ENCODE data around the gene ZCCHC9.

ZCCHC9 gene

DNA sequence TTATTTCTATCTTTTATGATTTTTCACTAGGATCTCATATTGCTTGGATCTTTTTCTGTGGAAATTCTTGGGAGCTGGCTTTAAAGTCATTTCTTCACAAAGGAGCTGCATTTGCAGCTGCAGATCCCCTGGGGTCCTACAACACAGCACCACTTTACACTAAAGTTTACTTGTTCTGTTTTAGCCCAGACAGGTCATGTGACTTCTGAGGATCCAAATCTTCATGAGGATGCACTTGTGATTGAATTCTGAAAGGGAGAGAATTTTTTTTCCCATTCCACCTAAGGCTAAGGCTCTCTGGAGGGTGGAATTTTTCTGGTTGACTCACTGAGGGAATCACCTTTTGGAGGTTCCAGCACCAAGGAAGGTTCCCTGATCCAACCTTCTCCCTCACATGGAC lies 49.1 kb downstream of the ZCCHC9 start:
- Histone ChIP-seq H4K91ac (ENCODE audit: low read depth, low read length) (no peak overlapping the region), H2BK120ac (ENCODE audit: insufficient read depth, low read length, poor library complexity) (no peak overlapping the region), H2BK12ac (ENCODE audit: low read length) (no peak overlapping the region), H3K4me2 (ENCODE audit: low read length) (no peak overlapping the region), H3K36me3 (ENCODE audit: control insufficient read depth in 1 of 2, insufficient read depth in 2 of 2, low read length in 2 of 2) (no peaks in the 10 kb centered on the region), H3K79me2 (ENCODE audit: control insufficient read depth, insufficient read depth, low read length, poor library complexity) (no peaks in the 10 kb centered on the region), H2BK5ac (ENCODE audit: low read depth, low read length, poor library complexity) (no peak overlapping the region), H2AFZ (ENCODE audit: insufficient read depth, low read length, poor library complexity) (no peak overlapping the region), H3K27ac (ENCODE audit: low read depth, low read length) (no peak overlapping the region), H3K27me3 (ENCODE audit: insufficient read depth, low read length) (no peaks in the 10 kb centered on the region), H3K14ac (ENCODE audit: low read length) (no peak overlapping the region), H3K4me3 (ENCODE audit: low read depth, low read length) (no peak overlapping the region), H3K4ac (ENCODE audit: low read depth, low read length) (no peak overlapping the region), H3K4me1 (ENCODE audit: control insufficient read depth in 1 of 2, insufficient read depth in 2 of 2, low read length in 2 of 2) (no peaks in the 10 kb centered on the region), H3K23ac (ENCODE audit: low read length) (no peak overlapping the region), H4K12ac (ENCODE audit: low read depth, low read length) (no peak overlapping the region), H3K18ac (ENCODE audit: low read length) (no peak overlapping the region), H3K79me1 (ENCODE audit: low read length) (no peaks in the 10 kb centered on the region), H2AK5ac (ENCODE audit: low read length) (no peak overlapping the region), H3K9ac (ENCODE audit: low read length) (no peak overlapping the region), H3K9me3 (ENCODE audit: insufficient read depth, low read depth, low read length) (no peaks in the 10 kb centered on the region), H4K8ac (ENCODE audit: low read depth, low read length) (no peak overlapping the region)
- no peak for DNase-seq

GRCh38 chr5:81353189-81353588 lies 51.8 kb downstream of the ZCCHC9 start:
- Histone ChIP-seq H3K9ac (ENCODE audit: low read length) (no peak overlapping the region), H3K4me2 (ENCODE audit: low read length) (no peak overlapping the region), H3K4me3 (ENCODE audit: low read depth, low read length) (no peak overlapping the region), H2AK5ac (ENCODE audit: low read length) (no peak overlapping the region), H2BK5ac (ENCODE audit: low read depth, low read length, poor library complexity) (no peak overlapping the region), H2AFZ (ENCODE audit: insufficient read depth, low read length, poor library complexity) (no peak overlapping the region), H4K91ac (ENCODE audit: low read depth, low read length) (no peak overlapping the region), H3K4ac (ENCODE audit: low read depth, low read length) (no peak overlapping the region), H3K23ac (ENCODE audit: low read length) (no peak overlapping the region), H3K14ac (ENCODE audit: low read length) (no peak overlapping the region), H3K27ac (ENCODE audit: low read depth, low read length) (no peak overlapping the region), H3K18ac (ENCODE audit: low read length) (no peak overlapping the region), H3K79me2 (ENCODE audit: control insufficient read depth, insufficient read depth, low read length, poor library complexity) (no peaks in the 10 kb centered on the region), H3K9me3 (ENCODE audit: insufficient read depth, low read depth, low read length) (no peaks in the 10 kb centered on the region), H2BK12ac (ENCODE audit: low read length) (no peak overlapping the region), H3K36me3 (ENCODE audit: control insufficient read depth in 1 of 2, insufficient read depth in 2 of 2, low read length in 2 of 2) (no peaks in the 10 kb centered on the region), H4K8ac (ENCODE audit: low read depth, low read length) (no peak overlapping the region), H3K79me1 (ENCODE audit: low read length) (no peaks in the 10 kb centered on the region), H2BK120ac (ENCODE audit: insufficient read depth, low read length, poor library complexity) (no peak overlapping the region), H3K27me3 (ENCODE audit: insufficient read depth, low read length) (no peaks in the 10 kb centered on the region), H3K4me1 (ENCODE audit: control insufficient read depth in 1 of 2, insufficient read depth in 2 of 2, low read length in 2 of 2) (no peaks in the 10 kb centered on the region), H4K12ac (ENCODE audit: low read depth, low read length) (no peak overlapping the region)
- no peak for DNase-seq
- no CpG with 5 or more reads among the region's 5 CpGs for whole genome bisulfite sequencing (ENCODE audit: extremely low coverage, insufficient coverage, insufficient read length)

- Histone ChIP-seq H3K18ac (ENCODE audit: low read length) (no peak overlapping the region), H4K12ac (ENCODE audit: low read depth, low read length) (no peak overlapping the region), H2BK5ac (ENCODE audit: low read depth, low read length, poor library complexity) (no peak overlapping the region), H3K79me2 (ENCODE audit: control insufficient read depth, insufficient read depth, low read length, poor library complexity) (no peaks in the 10 kb centered on the region), H2BK12ac (ENCODE audit: low read length) (no peak overlapping the region), H3K14ac (ENCODE audit: low read length) (no peak overlapping the region), H4K91ac (ENCODE audit: low read depth, low read length) (no peak overlapping the region), H3K23ac (ENCODE audit: low read length) (no peak overlapping the region), H3K36me3 (ENCODE audit: control insufficient read depth in 1 of 2, insufficient read depth in 2 of 2, low read length in 2 of 2) (no peaks in the 10 kb centered on the region), H3K27ac (ENCODE audit: low read depth, low read length) (no peak overlapping the region), H2AFZ (ENCODE audit: insufficient read depth, low read length, poor library complexity) (no peak overlapping the region), H2AK5ac (ENCODE audit: low read length) (no peak overlapping the region), H3K9ac (ENCODE audit: low read length) (no peak overlapping the region), H3K9me3 (ENCODE audit: insufficient read depth, low read depth, low read length) (no peaks in the 10 kb centered on the region), H3K4ac (ENCODE audit: low read depth, low read length) (no peak overlapping the region), H2BK120ac (ENCODE audit: insufficient read depth, low read length, poor library complexity) (no peak overlapping the region), H3K4me2 (ENCODE audit: low read length) (no peak overlapping the region), H4K8ac (ENCODE audit: low read depth, low read length) (no peak overlapping the region), H3K4me1 (ENCODE audit: control insufficient read depth in 1 of 2, insufficient read depth in 2 of 2, low read length in 2 of 2) (no peaks in the 10 kb centered on the region), H3K79me1 (ENCODE audit: low read length) (no peaks in the 10 kb centered on the region), H3K4me3 (ENCODE audit: low read depth, low read length) (no peak overlapping the region), H3K27me3 (ENCODE audit: insufficient read depth, low read length) (no peaks in the 10 kb centered on the region)
- DNase-seq: no peak
- WGBS (ENCODE audit: extremely low coverage, insufficient coverage, insufficient read length): no CpG with 5 or more reads among the region's 2 CpGs
These were observed 52.7 kb downstream of the ZCCHC9 start for GRCh38 chr5:81354093-81354492.

DNA sequence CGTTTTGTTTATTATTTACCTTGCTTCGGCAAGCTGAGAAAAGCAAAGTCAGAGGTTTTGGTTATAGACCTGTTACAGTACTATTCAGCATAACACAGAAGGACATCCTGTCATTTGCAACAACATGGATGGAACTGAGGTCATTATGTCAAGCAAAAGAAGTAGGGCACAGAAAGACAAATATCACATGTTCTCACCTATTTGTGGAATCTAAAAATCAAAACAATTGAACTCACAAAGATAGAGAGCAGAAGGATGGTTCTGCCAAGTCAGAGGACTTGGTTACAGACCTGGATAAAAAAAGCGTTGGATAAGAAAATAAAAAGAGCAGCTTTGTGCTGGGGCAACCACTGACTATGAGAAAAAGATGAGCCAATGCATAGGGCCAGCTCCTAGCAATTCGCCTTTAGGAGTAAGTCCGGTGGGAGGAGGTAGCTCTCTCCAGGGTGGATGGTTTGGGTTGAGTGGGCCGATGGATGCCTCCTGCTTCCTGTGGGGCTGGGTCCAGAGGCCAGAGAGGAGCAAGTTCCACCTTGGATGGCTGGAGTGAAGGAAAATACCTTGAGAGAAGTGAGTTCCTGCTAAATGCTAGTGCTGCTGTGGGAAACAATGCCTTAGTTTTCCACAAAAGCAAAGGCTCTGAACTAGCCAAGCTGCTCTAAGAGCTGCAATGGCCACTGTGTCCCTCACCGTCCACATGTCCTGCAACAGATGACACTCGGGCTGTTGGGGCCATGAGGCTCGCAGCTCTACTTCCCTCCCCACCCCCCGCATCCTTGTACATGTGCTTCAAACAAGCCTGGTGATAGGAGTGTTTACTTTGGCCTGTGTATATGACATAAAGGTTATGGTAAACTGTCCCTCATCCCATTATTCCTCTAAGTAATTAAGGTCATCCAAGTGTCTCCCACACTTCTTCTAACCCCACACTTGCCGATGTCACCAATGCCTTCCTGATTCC lies 54.2 kb downstream of the ZCCHC9 start:
- WGBS (ENCODE audit: extremely low coverage, insufficient coverage, insufficient read length): no CpG with 5 or more reads among the region's 11 CpGs
- H2BK12ac ChIP-seq (ENCODE audit: low read length): no peak overlapping the region

More for the DNA sequence above, 54.2 kb downstream of the ZCCHC9 start:
- Histone ChIP-seq H3K9ac (ENCODE audit: low read length) (no peak overlapping the region), H3K27ac (ENCODE audit: low read depth, low read length) (no peak overlapping the region), H3K79me1 (ENCODE audit: low read length) (no peaks in the 10 kb centered on the region), H3K9me3 (ENCODE audit: insufficient read depth, low read depth, low read length) (no peaks in the 10 kb centered on the region), H3K18ac (ENCODE audit: low read length) (no peak overlapping the region), H2BK5ac (ENCODE audit: low read depth, low read length, poor library complexity) (no peak overlapping the region), H3K4me2 (ENCODE audit: low read length) (no peak overlapping the region), H2AFZ (ENCODE audit: insufficient read depth, low read length, poor library complexity) (no peak overlapping the region), H3K4ac (ENCODE audit: low read depth, low read length) (no peak overlapping the region), H3K36me3 (ENCODE audit: control insufficient read depth in 1 of 2, insufficient read depth in 2 of 2, low read length in 2 of 2) (no peaks in the 10 kb centered on the region), H3K4me1 (ENCODE audit: control insufficient read depth in 1 of 2, insufficient read depth in 2 of 2, low read length in 2 of 2) (no peaks in the 10 kb centered on the region), H3K79me2 (ENCODE audit: control insufficient read depth, insufficient read depth, low read length, poor library complexity) (no peaks in the 10 kb centered on the region), H3K27me3 (ENCODE audit: insufficient read depth, low read length) (no peaks in the 10 kb centered on the region), H4K8ac (ENCODE audit: low read depth, low read length) (no peak overlapping the region), H4K12ac (ENCODE audit: low read depth, low read length) (no peak overlapping the region), H2BK120ac (ENCODE audit: insufficient read depth, low read length, poor library complexity) (no peak overlapping the region), H3K14ac (ENCODE audit: low read length) (no peak overlapping the region), H4K91ac (ENCODE audit: low read depth, low read length) (no peak overlapping the region), H3K4me3 (ENCODE audit: low read depth, low read length) (no peak overlapping the region), H3K23ac (ENCODE audit: low read length) (no peak overlapping the region), H2AK5ac (ENCODE audit: low read length) (no peak overlapping the region)
- DNase-seq: no peak

Data from trophoblast cell (in vitro differentiated cells and primary cell).